GM12892 (cell line): ENCODE data around the gene CACNG3.

Source experiments
- POLR2AphosphoS5 ChIP-seq: IDR thresholded peaks from 2 replicates; pipeline ENCODE4 v1.6.1; 2011; ENCODE audit warnings: low read depth, low read length, control low read depth
- TAF1 ChIP-seq: IDR thresholded peaks from 2 replicates; pipeline ENCODE4 v1.6.1; 2011; ENCODE audit warnings: low read depth, mild to moderate bottlenecking, control low read depth, low read length, borderline replicate concordance

- TF ChIP-seq POLR2AphosphoS5 (no peak), TAF1 (no peak)
Observed at GRCh38 chr16:24319126-24319814, 63.1 kb downstream of the CACNG3 start.
